ENCODE measurements around the gene SHISA9. TPM values are rescaled to one million over a fixed set of nuclear protein-coding genes. Genes with fewer than 3 reads are reported as not detected.

Gene SHISA9
- total RNA-seq, 1 experiment from 2014 or later: not detected

GRCh38 chr16:12885742-12886141 lies 15.7 kb upstream of the SHISA9 start (continued):
- TF ChIP-seq CBX3 (IDR thresholded peaks at IDR 0.05; ENCODE audit: low read depth): no peak
- TF ChIP-seq ZFX (IDR thresholded peaks at IDR 0.05): no peak
- no peak for TF ChIP-seq POLR2A (IDR thresholded peaks at IDR 0.05; ENCODE audit: borderline replicate concordance, extremely low read depth, insufficient read depth, insufficient read length)
- TF ChIP-seq EGR1 (IDR thresholded peaks at IDR 0.05; ENCODE audit: low read depth): no peak
- TF ChIP-seq CEBPB (IDR thresholded peaks at IDR 0.05; ENCODE audit: low read depth): no peak
- no peak for TF ChIP-seq MAX (IDR thresholded peaks at IDR 0.05)
- TF ChIP-seq EZH2phosphoT487 (IDR thresholded peaks at IDR 0.05; ENCODE audit: borderline replicate concordance): no peak
- TF ChIP-seq, protein P1, sequence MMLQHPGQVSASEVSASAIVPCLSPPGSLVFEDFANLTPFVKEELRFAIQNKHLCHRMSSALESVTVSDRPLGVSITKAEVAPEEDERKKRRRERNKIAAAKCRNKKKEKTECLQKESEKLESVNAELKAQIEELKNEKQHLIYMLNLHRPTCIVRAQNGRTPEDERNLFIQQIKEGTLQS (IDR thresholded peaks at IDR 0.05): no peak
- no peak for TF ChIP-seq POLR2AphosphoS5 (IDR thresholded peaks at IDR 0.05; ENCODE audit: low read depth, low read length)
- no peak for TF ChIP-seq FOSL1 (IDR thresholded peaks at IDR 0.05; ENCODE audit: low read depth)

DNA sequence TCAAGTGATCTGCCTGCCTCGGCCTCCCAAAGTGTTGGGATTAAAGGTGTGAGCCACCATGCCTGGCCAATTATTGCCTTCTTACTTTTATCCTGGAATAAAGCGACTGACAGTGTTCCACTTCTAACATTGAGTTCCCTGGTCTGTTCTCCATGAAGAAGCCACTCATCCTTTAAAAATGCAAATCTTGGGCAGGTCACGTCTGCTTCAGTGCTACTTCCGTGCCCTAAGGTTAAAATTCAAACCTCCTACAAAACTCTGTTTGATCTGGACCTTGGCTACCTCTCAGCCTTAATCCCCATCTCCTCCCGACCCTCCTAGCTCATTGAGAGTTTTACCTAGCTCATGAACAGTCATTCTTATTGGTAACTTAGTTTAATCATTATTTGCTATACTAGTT lies 9.6 kb upstream of the SHISA9 start:
- no peaks in the 10 kb centered on the region for H3K79me2 ChIP-seq (ENCODE audit: insufficient read depth, low read length)
- H3K4me3 ChIP-seq (replicated peaks in 1 of 2; ENCODE audit: low read depth in 1 of 2, low read length in 2 of 2): no peak overlapping the region
- H3K27ac ChIP-seq (ENCODE audit: low read depth, low read length): no peak overlapping the region
- H2AFZ ChIP-seq (ENCODE audit: low read depth, low read length, poor library complexity, severe bottlenecking): no peak overlapping the region
- no TSS peak for BruUV-seq (replicated peaks)
- TF ChIP-seq ZFX (IDR thresholded peaks at IDR 0.05) (no peak), CEBPB (IDR thresholded peaks at IDR 0.05; ENCODE audit: low read depth) (no peak), REST (IDR thresholded peaks at IDR 0.05; ENCODE audit: low read depth) (no peak), EGR1 (IDR thresholded peaks at IDR 0.05; ENCODE audit: low read depth) (no peak), TCF7L2 (IDR thresholded peaks at IDR 0.05; ENCODE audit: borderline replicate concordance, extremely low read depth, insufficient read depth, insufficient read length) (no peak), RAD21 (IDR thresholded peaks at IDR 0.05; ENCODE audit: low read depth) (no peak), POLR2AphosphoS5 (IDR thresholded peaks at IDR 0.05; ENCODE audit: low read depth, low read length) (no peak), SRF (IDR thresholded peaks at IDR 0.05; ENCODE audit: low read depth) (no peak), POLR2A (IDR thresholded peaks at IDR 0.05; ENCODE audit: borderline replicate concordance, extremely low read depth, insufficient read depth, insufficient read length) (no peak), ZNF274 (IDR thresholded peaks at IDR 0.05; ENCODE audit: low read depth, low read length) (no peak), EZH2phosphoT487 (IDR thresholded peaks at IDR 0.05; ENCODE audit: borderline replicate concordance) (no peak), JUND (IDR thresholded peaks at IDR 0.05) (no peak), SIN3A (IDR thresholded peaks at IDR 0.05; ENCODE audit: low read depth) (no peak), MAX (IDR thresholded peaks at IDR 0.05) (no peak), EZH2 (IDR thresholded peaks at IDR 0.05) (no peak), ELF1 (IDR thresholded peaks at IDR 0.05; ENCODE audit: borderline replicate concordance, low read depth) (no peak), CBX3 (IDR thresholded peaks at IDR 0.05; ENCODE audit: low read depth) (no peak)
- TF ChIP-seq, protein P2, sequence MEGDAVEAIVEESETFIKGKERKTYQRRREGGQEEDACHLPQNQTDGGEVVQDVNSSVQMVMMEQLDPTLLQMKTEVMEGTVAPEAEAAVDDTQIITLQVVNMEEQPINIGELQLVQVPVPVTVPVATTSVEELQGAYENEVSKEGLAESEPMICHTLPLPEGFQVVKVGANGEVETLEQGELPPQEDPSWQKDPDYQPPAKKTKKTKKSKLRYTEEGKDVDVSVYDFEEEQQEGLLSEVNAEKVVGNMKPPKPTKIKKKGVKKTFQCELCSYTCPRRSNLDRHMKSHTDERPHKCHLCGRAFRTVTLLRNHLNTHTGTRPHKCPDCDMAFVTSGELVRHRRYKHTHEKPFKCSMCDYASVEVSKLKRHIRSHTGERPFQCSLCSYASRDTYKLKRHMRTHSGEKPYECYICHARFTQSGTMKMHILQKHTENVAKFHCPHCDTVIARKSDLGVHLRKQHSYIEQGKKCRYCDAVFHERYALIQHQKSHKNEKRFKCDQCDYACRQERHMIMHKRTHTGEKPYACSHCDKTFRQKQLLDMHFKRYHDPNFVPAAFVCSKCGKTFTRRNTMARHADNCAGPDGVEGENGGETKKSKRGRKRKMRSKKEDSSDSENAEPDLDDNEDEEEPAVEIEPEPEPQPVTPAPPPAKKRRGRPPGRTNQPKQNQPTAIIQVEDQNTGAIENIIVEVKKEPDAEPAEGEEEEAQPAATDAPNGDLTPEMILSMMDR (IDR thresholded peaks at IDR 0.05 in 2 of 3, conservative IDR thresholded peaks at IDR 0.05 in 1 of 3; ENCODE audit: borderline replicate concordance in 1 of 3, insufficient read depth in 1 of 3, low read depth in 2 of 3, low read length in 2 of 3): no peak
- TF ChIP-seq, protein P1 (IDR thresholded peaks at IDR 0.05): no peak
- DNase-seq (ENCODE audit: low read depth, low spot score): no peak
- H3K9me3 ChIP-seq (ENCODE audit: control insufficient read depth in 1 of 2, insufficient read depth in 1 of 2, low read depth in 1 of 2, low read length in 2 of 2): no peaks in the 10 kb centered on the region
- H3K9me2 ChIP-seq (ENCODE audit: insufficient read depth): no peaks in the 10 kb centered on the region
- H4K20me1 ChIP-seq (ENCODE audit: insufficient read depth): no peaks in the 10 kb centered on the region
- CTCF ChIA-PET: no interaction called here
- H3K4me2 ChIP-seq (ENCODE audit: low read length): no peak overlapping the region
- no peak for ATAC-seq
- no peaks in the 10 kb centered on the region; the same call in 1 of the 2 replicates for H3K27me3 ChIP-seq (ENCODE audit: insufficient read depth, low read length)
- intact Hi-C loops (cut with micrococcal nuclease): loop anchor here (10.0 kb wide), 1 partner anchor 437 kb away; no protein-coding TSS in a partner anchor
- no peaks in the 10 kb centered on the region for H3K4me1 ChIP-seq (ENCODE audit: control insufficient read depth in 1 of 2, insufficient read depth in 2 of 2, low read length in 2 of 2)
- H3K9ac ChIP-seq (ENCODE audit: low read length): no peak overlapping the region
- no peaks in the 10 kb centered on the region for H3K36me3 ChIP-seq (ENCODE audit: control insufficient read depth in 1 of 2, insufficient read depth in 2 of 2, low read length in 2 of 2)
- RAD21 ChIA-PET (ENCODE audit: low non-redundant PET in 1 of 2, low total read pairs in 2 of 2, uncharacterized antibody in 2 of 2, unreplicated experiment in 2 of 2): no interaction called here
- POLR2A ChIA-PET: no interaction called here
